Right lobe of liver (tissue), 6 donors: ENCODE results near the gene CDKL1. TPM values are rescaled to one million over a fixed set of nuclear protein-coding genes. Genes with fewer than 3 reads are reported as not detected.
A peak's percentile ranks its signal among the peaks of the same experiment; 100 is the strongest.

ENCODE experiments used
- ATAC-seq, 4 donors: fragments of 200-7000 bp; cut with Tn5 transposase; one replicate each; pipeline ENCODE4 v1.9.1; 2020; ENCODE audit warnings: mild to moderate bottlenecking in 4 of 4, moderate library complexity in 4 of 4
- DNase-seq, 3 donors: peaks; one replicate each; pipeline ENCODE4 v3.0.0-alpha.2; 2020
- H3K27ac ChIP-seq, 3 donors: fragments of 200-600 bp; one replicate each; pipeline ENCODE4 v1.8.0; 2022
- H3K27me3 ChIP-seq, 2 donors: fragments of 200-600 bp; one replicate each; pipeline ENCODE4 v1.8.0; 2022
- H3K36me3 ChIP-seq, 4 donors: fragments of 200-600 bp; sonication (generic) in 1 of 4; one replicate each; pipeline versions ENCODE4 v1.5.1 to v1.8.0; 2017 to 2022; ENCODE audit warnings: control low read depth in 1 of 4
- H3K4me1 ChIP-seq, 4 donors: fragments of 200-600 bp; sonication (generic) in 1 of 4; one replicate each; pipeline versions ENCODE4 v1.5.1 to v1.8.0; 2017 to 2022; ENCODE audit warnings: control low read depth in 1 of 4
- H3K4me3 ChIP-seq, 3 donors: fragments of 200-600 bp; one replicate each; pipeline ENCODE4 v1.8.0; 2022
- H3K9me3 ChIP-seq, 4 donors: fragments of 200-600 bp; sonication (generic) in 1 of 4; one replicate each; pipeline versions ENCODE4 v1.5.1 to v1.8.0; 2017 to 2022; ENCODE audit warnings: control low read depth in 1 of 4
- CTCF ChIP-seq, 4 donors: fragments of 200-600 bp in 3 of 4; fragments of 450-650 bp in 1 of 4; IDR thresholded peaks; one replicate each; pipeline versions ENCODE4 v1.5.1 to v1.8.0; 2016 to 2022; ENCODE audit warnings: antibody characterized with exemption in 4 of 4, mild to moderate bottlenecking in 2 of 4
- POLR2A ChIP-seq: fragments of 450-650 bp; IDR thresholded peaks from one replicate; pipeline ENCODE4 v1.6.1; 2017; ENCODE audit warnings: antibody characterized with exemption, mild to moderate bottlenecking
- WGBS: methylation state at CpG from one replicate; pipeline ENCODE4 v1.1.6; 2018; ENCODE audit warnings: low coverage, low lambda C conversion rate; ENCODE audit not compliant: insufficient coverage; ENCODE audit errors: missing lambda C conversion rate; 5-methylcytosine and 5-hydroxymethylcytosine counted together
- intact Hi-C, 2 donors: fragments of 100-400 bp; cut with DNase I; formaldehyde crosslinking; loops; one replicate each; pipeline versions ENCODE4 v1.11.2 to v1.14.1; 2022
- total RNA-seq, 6 experiments: library from RNA; depleted of rRNA in 2 of 6; stranded (reverse); fragments of >200 nt in 2 of 6; fragmentation: NEBNext Ultra II Directional in 3 of 6; extraction: Animal tissue kit (Norgen Biotek cat#: 25700) in 3 of 6; gene quantifications; one replicate each; pipeline versions ENCODE4 v1.1.0 to v1.2.4, GENCODE V29; 2016 to 2023
- donor health status: DM: no; HTN: yes; CAD: no.
- donor health status: DM: no; HTN: no; CAD: no.
- donor health status: DM: no; HTN: no; CAD: no.
- donor health status: DM: no; HTN: yes; CAD: no.
- donor health status: DM: no; HTN: yes; CAD: no.

CDKL1 gene
- total RNA-seq, 6 experiments from 2014 or later: 1.1 to 4.5 (median 2.8) TPM

GRCh38 chr14:50395448-50395847, 1.2 kb downstream of the CDKL1 start:
- no peak overlapping the region for H3K27ac ChIP-seq
- H3K27me3 ChIP-seq: no peaks in the 10 kb centered on the region
- H3K4me3 ChIP-seq: peak overlapping the region in 1 of 3 donors; percentile 56
- ATAC-seq (no peak), DNase-seq (peak in 1 of 3 donors; percentile 55)
- 50% methylated on average over 5 of the region's 5 CpGs for WGBS
- TF ChIP-seq CTCF (IDR thresholded peaks at IDR 0.05) (no peak), POLR2A (no peak)
- H3K4me1 ChIP-seq: peaks cover 0 to 18% (median 0%) of the 10 kb centered on the region in 4 donors
- intact Hi-C loops: no loop called here
- no peaks in the 10 kb centered on the region for H3K36me3 ChIP-seq
- no peaks in the 10 kb centered on the region for H3K9me3 ChIP-seq

- Histone ChIP-seq H3K27me3 (no peaks in the 10 kb centered on the region), H3K4me1 (peaks cover 0 to 23% (median 0%) of the 10 kb centered on the region in 4 donors), H3K9me3 (no peaks in the 10 kb centered on the region), H3K36me3 (no peaks in the 10 kb centered on the region), H3K4me3 (no peak overlapping the region), H3K27ac (no peak overlapping the region)
- 92% methylated on average over 5 of the region's 5 CpGs for WGBS
- no peak for DNase-seq
- ATAC-seq: no peak
- intact Hi-C loops: no loop called here
- no peak for TF ChIP-seq CTCF (IDR thresholded peaks at IDR 0.05)
- TF ChIP-seq POLR2A: no peak
These were observed 2.0 kb downstream of the CDKL1 start for GRCh38 chr14:50394713-50395112.

GRCh38 chr14:50389668-50390441, 6.8 kb downstream of the CDKL1 start:
- no peaks in the 10 kb centered on the region for H3K27me3 ChIP-seq
- H3K9me3 ChIP-seq: no peaks in the 10 kb centered on the region
- DNase-seq: no peak
- no peak overlapping the region for H3K27ac ChIP-seq
- H3K4me3 ChIP-seq: no peak overlapping the region
- TF ChIP-seq POLR2A (no peak), CTCF (IDR thresholded peaks at IDR 0.05) (no peak)
- 62% methylated on average over 9 of the region's 9 CpGs for WGBS
- peaks cover 0 to 9% (median 0%) of the 10 kb centered on the region in 4 donors for H3K4me1 ChIP-seq
- intact Hi-C loops: no loop called here
- no peaks in the 10 kb centered on the region for H3K36me3 ChIP-seq
- ATAC-seq: peak; percentile 71 to 83 (median 78)

DNA sequence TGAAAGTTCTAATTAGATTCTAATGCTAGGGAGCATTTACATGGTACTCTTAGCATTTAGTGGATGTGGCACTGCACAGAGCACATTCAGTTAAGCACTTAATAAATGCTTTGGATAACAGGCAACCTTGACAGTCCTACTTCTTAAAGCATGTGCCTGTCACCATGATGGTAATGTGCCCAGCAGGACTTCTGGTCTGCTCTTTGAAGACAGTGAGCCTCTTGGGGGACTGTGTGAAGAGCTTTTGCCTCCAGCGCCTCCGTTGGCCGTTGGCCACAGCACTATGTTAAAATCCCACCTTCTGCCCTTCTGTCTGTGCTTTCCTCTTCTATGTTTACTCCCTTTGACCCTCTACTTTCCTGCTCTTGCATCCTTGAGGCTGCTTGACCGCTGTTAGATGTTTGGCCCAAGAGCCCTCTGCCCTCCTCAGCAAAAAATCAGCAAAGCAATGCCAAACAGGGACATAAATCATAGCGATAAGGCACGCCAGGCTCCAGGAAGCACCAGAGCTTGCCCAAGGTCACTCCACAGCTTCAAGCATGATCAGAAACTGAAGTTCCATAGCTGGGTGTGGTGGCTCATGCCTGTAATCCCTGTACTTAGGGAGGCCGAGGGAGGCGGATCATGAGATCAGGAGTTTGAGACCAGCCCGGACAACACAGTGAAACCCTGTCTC, 8.3 kb downstream of the CDKL1 start:
- intact Hi-C loops: no loop called here
- DNase-seq: peak in 1 of 3 donors; percentile 20
- TF ChIP-seq CTCF (IDR thresholded peaks at IDR 0.05) (no peak), POLR2A (no peak)
- Histone ChIP-seq H3K27me3 (no peaks in the 10 kb centered on the region), H3K36me3 (no peaks in the 10 kb centered on the region), H3K4me3 (no peak overlapping the region), H3K9me3 (no peaks in the 10 kb centered on the region), H3K27ac (no peak overlapping the region), H3K4me1 (peaks cover 0 to 9% (median 0%) of the 10 kb centered on the region in 4 donors)
- 66% methylated on average over 6 of the region's 9 CpGs for WGBS
- ATAC-seq: peak; percentile 57 to 69 (median 62)
